Measurements from ENCODE around the gene CYB5RL.

CYB5RL gene

GRCh38 chr1:54199765-54200518, at the start of gene CYB5RL, which contains the start of gene MRPL37:
TSS of gene CYB5RL (minus strand) at chr1:54200030. CDS start at chr1:54195616, 4,414 bp downstream.
TSS of gene MRPL37 (plus strand) at chr1:54200167. CDS start at chr1:54200244, 77 bp downstream.
- TF ChIP-seq ZFX (IDR thresholded peaks at IDR 0.05; ENCODE audit: borderline replicate concordance) = no peak
- TF ChIP-seq CTCF (IDR thresholded peaks at IDR 0.05) = no peak
- peak within 1 kb of the TSS; percentile 62 for H3K27ac ChIP-seq

- TF ChIP-seq ZFX (IDR thresholded peaks at IDR 0.05; ENCODE audit: borderline replicate concordance) (no peak), CTCF (IDR thresholded peaks at IDR 0.05) (no peak)
- no peak overlapping the region for H3K27ac ChIP-seq
Measured at GRCh38 chr1:54248966-54249365, 49.1 kb upstream of the CYB5RL start.

GRCh38 chr1:54247863-54248515, 48.2 kb upstream of the CYB5RL start:
- H3K27ac ChIP-seq = no peak overlapping the region
- TF ChIP-seq ZFX (IDR thresholded peaks at IDR 0.05; ENCODE audit: borderline replicate concordance) (no peak), CTCF (IDR thresholded peaks at IDR 0.05) (no peak)

- H3K27ac ChIP-seq = no peak overlapping the region
- TF ChIP-seq CTCF (IDR thresholded peaks at IDR 0.05) (no peak), ZFX (IDR thresholded peaks at IDR 0.05; ENCODE audit: borderline replicate concordance) (no peak)
Measured at GRCh38 chr1:54246116-54246721, 46.4 kb upstream of the CYB5RL start.

GRCh38 chr1:54245501-54245900, 45.7 kb upstream of the CYB5RL start:
- no peak overlapping the region for H3K27ac ChIP-seq
- TF ChIP-seq ZFX (IDR thresholded peaks at IDR 0.05; ENCODE audit: borderline replicate concordance) = no peak
- TF ChIP-seq CTCF (IDR thresholded peaks at IDR 0.05) = no peak

GRCh38 chr1:54244655-54245054, 44.8 kb upstream of the CYB5RL start:
- TF ChIP-seq ZFX (IDR thresholded peaks at IDR 0.05; ENCODE audit: borderline replicate concordance) (no peak), CTCF (IDR thresholded peaks at IDR 0.05) (no peak)
- H3K27ac ChIP-seq = no peak overlapping the region

GRCh38 chr1:54243022-54243421, 43.2 kb upstream of the CYB5RL start:
- no peak for TF ChIP-seq ZFX (IDR thresholded peaks at IDR 0.05; ENCODE audit: borderline replicate concordance)
- no peak for TF ChIP-seq CTCF (IDR thresholded peaks at IDR 0.05)
- no peak overlapping the region for H3K27ac ChIP-seq

Data from 22Rv1 (cell line).